Stimulated activated CD4-positive, alpha-beta T cell treated with anti-CD3 and anti-CD28 coated beads, Interleukin-2, amount 100 ng/mL, for 4 hours (primary cell): ENCODE measurements around the gene SLCO2B1.

Experiments used
- DNase-seq: peaks from one replicate; pipeline ENCODE4 v3.0.0-alpha.2; 2020; ENCODE audit warnings: low read depth

Gene SLCO2B1

GRCh38 chr11:75162954-75163353 is 12.0 kb downstream of the SLCO2B1 start:
- DNase-seq, result no peak

GRCh38 chr11:75163921-75164849 is 13.3 kb downstream of the SLCO2B1 start:
- DNase-seq, result no peak

GRCh38 chr11:75165721-75166120 is 14.8 kb downstream of the SLCO2B1 start:
- DNase-seq, result no peak

- no peak for DNase-seq
These were observed 15.9 kb downstream of the SLCO2B1 start for GRCh38 chr11:75166791-75167190.

- no peak for DNase-seq
These were observed 16.7 kb downstream of the SLCO2B1 start for GRCh38 chr11:75167617-75168016.

GRCh38 chr11:75169101-75169885 is 18.4 kb downstream of the SLCO2B1 start:
- DNase-seq, result no peak

GRCh38 chr11:75170516-75171201 is 19.8 kb downstream of the SLCO2B1 start:
- DNase-seq, result no peak

GRCh38 chr11:75173336-75173735 is 22.4 kb downstream of the SLCO2B1 start:
- DNase-seq, result no peak

- DNase-seq, result no peak
These were observed 24.0 kb downstream of the SLCO2B1 start for GRCh38 chr11:75174781-75175370.

GRCh38 chr11:75182664-75183063 is 31.8 kb downstream of the SLCO2B1 start:
- DNase-seq, result no peak

GRCh38 chr11:75184051-75184450 is 33.1 kb downstream of the SLCO2B1 start:
- no peak for DNase-seq

- DNase-seq, result no peak
These were observed 34.0 kb downstream of the SLCO2B1 start for GRCh38 chr11:75184757-75185425.

GRCh38 chr11:75185866-75186265 is 35.0 kb downstream of the SLCO2B1 start:
- DNase-seq, result no peak

- no peak for DNase-seq
These were observed 36.1 kb downstream of the SLCO2B1 start for GRCh38 chr11:75186999-75187398.

GRCh38 chr11:75188671-75189070 is 37.8 kb downstream of the SLCO2B1 start:
- no peak for DNase-seq

GRCh38 chr11:75189108-75189507 is 38.2 kb downstream of the SLCO2B1 start:
- DNase-seq, result no peak

- DNase-seq, result no peak
These were observed 39.0 kb downstream of the SLCO2B1 start for GRCh38 chr11:75189911-75190310.

GRCh38 chr11:75190652-75191329 is 39.9 kb downstream of the SLCO2B1 start:
- no peak for DNase-seq

GRCh38 chr11:75191330-75191717 is 40.4 kb downstream of the SLCO2B1 start:
- no peak for DNase-seq

GRCh38 chr11:75193271-75193670 is 42.4 kb downstream of the SLCO2B1 start:
- DNase-seq, result no peak

GRCh38 chr11:75193711-75194110 is 42.8 kb downstream of the SLCO2B1 start:
- DNase-seq, result no peak
